ENCODE results near the gene CRK.
A peak's percentile ranks its signal among the peaks of the same experiment; 100 is the strongest.

CRK gene

GRCh38 chr17:1455797-1456599 is at the start of gene CRK:
Gene CRK (minus strand): TSS chr17:1456232. CDS start chr17:1456117, 115 bp downstream.
- peak within 1 kb of the TSS; percentile 88 for H3K4me3 ChIP-seq (replicated peaks; ENCODE audit: low read depth, low read length)
- peak; percentile 96 for DNase-seq (ENCODE audit: low read depth)
- TF ChIP-seq CTCF (IDR thresholded peaks at IDR 0.05; ENCODE audit: low read length, missing control alignments) = no peak

GRCh38 chr17:1505586-1505985 is 49.6 kb upstream of the CRK start:
- H3K4me3 ChIP-seq (replicated peaks; ENCODE audit: low read depth, low read length) = no peak overlapping the region
- no peak for TF ChIP-seq CTCF (IDR thresholded peaks at IDR 0.05; ENCODE audit: low read length, missing control alignments)
- DNase-seq (ENCODE audit: low read depth) = no peak

GRCh38 chr17:1504866-1505265 is 48.8 kb upstream of the CRK start:
- no peak for TF ChIP-seq CTCF (IDR thresholded peaks at IDR 0.05; ENCODE audit: low read length, missing control alignments)
- DNase-seq (ENCODE audit: low read depth) = no peak
- no peak overlapping the region for H3K4me3 ChIP-seq (replicated peaks; ENCODE audit: low read depth, low read length)

GRCh38 chr17:1503699-1504098 is 47.7 kb upstream of the CRK start:
- DNase-seq (ENCODE audit: low read depth) = no peak
- TF ChIP-seq CTCF (IDR thresholded peaks at IDR 0.05; ENCODE audit: low read length, missing control alignments) = no peak
- H3K4me3 ChIP-seq (replicated peaks; ENCODE audit: low read depth, low read length) = no peak overlapping the region

GRCh38 chr17:1498869-1499268 is 42.8 kb upstream of the CRK start:
- TF ChIP-seq CTCF (IDR thresholded peaks at IDR 0.05; ENCODE audit: low read length, missing control alignments) = no peak
- DNase-seq (ENCODE audit: low read depth) = peak; percentile 56
- H3K4me3 ChIP-seq (replicated peaks; ENCODE audit: low read depth, low read length) = no peak overlapping the region

GRCh38 chr17:1498233-1498632 is 42.2 kb upstream of the CRK start:
- TF ChIP-seq CTCF (IDR thresholded peaks at IDR 0.05; ENCODE audit: low read length, missing control alignments) = no peak
- no peak for DNase-seq (ENCODE audit: low read depth)
- H3K4me3 ChIP-seq (replicated peaks; ENCODE audit: low read depth, low read length) = no peak overlapping the region

- no peak for DNase-seq (ENCODE audit: low read depth)
- no peak for TF ChIP-seq CTCF (IDR thresholded peaks at IDR 0.05; ENCODE audit: low read length, missing control alignments)
- H3K4me3 ChIP-seq (replicated peaks; ENCODE audit: low read depth, low read length) = no peak overlapping the region
These were observed 41.8 kb upstream of the CRK start for GRCh38 chr17:1497831-1498230.
